ENCODE data around the gene KIAA1958.
"Not testable (repeated sequence)": the region's sequence is repeated elsewhere in the genome, so short reads cannot be mapped to it uniquely, and the experiment has no call there.

KIAA1958 gene

GRCh38 chr9:112489876-112490666, 3.4 kb downstream of the KIAA1958 start:
- no peak for DNase-seq (ENCODE audit: low spot score)

- no peak for DNase-seq (ENCODE audit: low spot score)
Measured at GRCh38 chr9:112493393-112494137, 6.9 kb downstream of the KIAA1958 start.

GRCh38 chr9:112494153-112494552, 7.5 kb downstream of the KIAA1958 start:
- no peak for DNase-seq (ENCODE audit: low spot score)

- DNase-seq (ENCODE audit: low spot score): no peak
Measured at GRCh38 chr9:112495614-112496013, 9.0 kb downstream of the KIAA1958 start.

- DNase-seq (ENCODE audit: low spot score): no peak
Measured at GRCh38 chr9:112496074-112496722, 9.6 kb downstream of the KIAA1958 start.

GRCh38 chr9:112500842-112501241, 14.2 kb downstream of the KIAA1958 start:
- DNase-seq (ENCODE audit: low spot score): no peak

- no peak for DNase-seq (ENCODE audit: low spot score)
Measured at GRCh38 chr9:112501287-112501686, 14.7 kb downstream of the KIAA1958 start.

- no peak for DNase-seq (ENCODE audit: low spot score)
Measured at GRCh38 chr9:112502175-112502946, 15.7 kb downstream of the KIAA1958 start.

GRCh38 chr9:112503170-112503569, 16.5 kb downstream of the KIAA1958 start:
- no peak for DNase-seq (ENCODE audit: low spot score)

GRCh38 chr9:112505086-112505485, 18.5 kb downstream of the KIAA1958 start:
- DNase-seq (ENCODE audit: low spot score): no peak

GRCh38 chr9:112505607-112506006, 19.0 kb downstream of the KIAA1958 start:
- no peak for DNase-seq (ENCODE audit: low spot score)

- DNase-seq (ENCODE audit: low spot score): no peak
Measured at GRCh38 chr9:112506571-112506970, 19.9 kb downstream of the KIAA1958 start.

GRCh38 chr9:112507001-112507680, 20.5 kb downstream of the KIAA1958 start:
- no peak for DNase-seq (ENCODE audit: low spot score)

- no peak for DNase-seq (ENCODE audit: low spot score)
Measured at GRCh38 chr9:112508377-112508776, 21.8 kb downstream of the KIAA1958 start.

GRCh38 chr9:112512377-112512776, 25.8 kb downstream of the KIAA1958 start:
- not testable (repeated sequence) for DNase-seq (ENCODE audit: low spot score)

- no peak for DNase-seq (ENCODE audit: low spot score)
Measured at GRCh38 chr9:112516769-112517168, 30.1 kb downstream of the KIAA1958 start.

- DNase-seq (ENCODE audit: low spot score): no peak
Measured at GRCh38 chr9:112520069-112520468, 33.4 kb downstream of the KIAA1958 start.

- no peak for DNase-seq (ENCODE audit: low spot score)
Measured at GRCh38 chr9:112520656-112521055, 34.0 kb downstream of the KIAA1958 start.

GRCh38 chr9:112526973-112527372, 40.3 kb downstream of the KIAA1958 start:
- DNase-seq (ENCODE audit: low spot score): no peak

- DNase-seq (ENCODE audit: low spot score): no peak
Measured at GRCh38 chr9:112527959-112528358, 41.3 kb downstream of the KIAA1958 start.

GRCh38 chr9:112529316-112529715, 42.7 kb downstream of the KIAA1958 start:
- DNase-seq (ENCODE audit: low spot score): no peak

Data from left forelimb (tissue), 1 donor.